ENCODE data around the gene TM6SF1.

DNA sequence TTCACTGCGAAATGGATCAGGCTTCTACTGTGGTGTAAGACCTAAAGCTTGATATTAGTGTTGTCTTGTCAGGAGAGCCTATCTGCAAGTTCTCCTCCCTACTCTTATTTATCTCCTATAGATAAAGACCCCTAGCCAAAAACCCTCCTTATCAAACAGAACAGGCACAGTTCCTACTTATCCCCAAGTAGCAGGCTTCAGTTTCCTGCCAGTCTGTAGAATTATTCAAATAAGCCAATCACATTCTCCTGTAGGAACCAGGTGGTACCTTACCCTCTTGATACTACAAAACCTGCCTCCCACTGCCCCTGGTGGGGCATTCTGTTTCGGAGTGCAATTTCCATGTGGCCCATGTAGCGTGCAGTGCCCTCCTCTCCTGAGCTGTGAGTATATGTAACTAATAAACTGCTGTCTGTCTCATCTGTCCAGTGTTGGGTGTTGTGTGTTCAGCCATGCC, 71.5 kb downstream of the TM6SF1 start:
- TF ChIP-seq, protein P1, sequence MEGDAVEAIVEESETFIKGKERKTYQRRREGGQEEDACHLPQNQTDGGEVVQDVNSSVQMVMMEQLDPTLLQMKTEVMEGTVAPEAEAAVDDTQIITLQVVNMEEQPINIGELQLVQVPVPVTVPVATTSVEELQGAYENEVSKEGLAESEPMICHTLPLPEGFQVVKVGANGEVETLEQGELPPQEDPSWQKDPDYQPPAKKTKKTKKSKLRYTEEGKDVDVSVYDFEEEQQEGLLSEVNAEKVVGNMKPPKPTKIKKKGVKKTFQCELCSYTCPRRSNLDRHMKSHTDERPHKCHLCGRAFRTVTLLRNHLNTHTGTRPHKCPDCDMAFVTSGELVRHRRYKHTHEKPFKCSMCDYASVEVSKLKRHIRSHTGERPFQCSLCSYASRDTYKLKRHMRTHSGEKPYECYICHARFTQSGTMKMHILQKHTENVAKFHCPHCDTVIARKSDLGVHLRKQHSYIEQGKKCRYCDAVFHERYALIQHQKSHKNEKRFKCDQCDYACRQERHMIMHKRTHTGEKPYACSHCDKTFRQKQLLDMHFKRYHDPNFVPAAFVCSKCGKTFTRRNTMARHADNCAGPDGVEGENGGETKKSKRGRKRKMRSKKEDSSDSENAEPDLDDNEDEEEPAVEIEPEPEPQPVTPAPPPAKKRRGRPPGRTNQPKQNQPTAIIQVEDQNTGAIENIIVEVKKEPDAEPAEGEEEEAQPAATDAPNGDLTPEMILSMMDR (IDR thresholded peaks at IDR 0.05 in 8 of 11, conservative IDR thresholded peaks at IDR 0.05 in 3 of 11): no peak
- no peak for TF ChIP-seq POLR2A (IDR thresholded peaks at IDR 0.05)
- no peak for TF ChIP-seq POLR2AphosphoS5 (IDR thresholded peaks at IDR 0.05)

Data from spleen (tissue), 7 donors.